Suprapubic skin (tissue), 4 donors: ENCODE data around the gene PRSS1.

Experiments
- EP300 ChIP-seq: sonication (generic); formaldehyde crosslinking; IDR thresholded peaks from one replicate; pipeline ENCODE4 v1.6.1; 2017; ENCODE audit warnings: antibody characterized with exemption
- POLR2A ChIP-seq, 2 donors: fragments of 450-650 bp; IDR thresholded peaks; one replicate each; pipeline ENCODE4 v1.6.1; 2017; ENCODE audit warnings: antibody characterized with exemption in 2 of 2, mild to moderate bottlenecking in 2 of 2, moderate library complexity in 2 of 2
- POLR2AphosphoS5 ChIP-seq, 3 donors: sonication (generic); formaldehyde crosslinking; IDR thresholded peaks; one replicate each; pipeline ENCODE4 v1.6.1; 2017; ENCODE audit warnings: antibody characterized with exemption in 3 of 3
- TF ChIP-seq, protein P1 (sequence below), 2 donors: fragments of 200-600 bp in 1 of 2; fragments of 450-650 bp in 1 of 2; sonication (generic) in 1 of 2; IDR thresholded peaks; one replicate each; pipeline ENCODE4 v1.5.1; 2016 to 2019; ENCODE audit warnings: antibody characterized with exemption in 2 of 2, mild to moderate bottlenecking in 1 of 2, moderate library complexity in 1 of 2

- TF ChIP-seq, protein P1, sequence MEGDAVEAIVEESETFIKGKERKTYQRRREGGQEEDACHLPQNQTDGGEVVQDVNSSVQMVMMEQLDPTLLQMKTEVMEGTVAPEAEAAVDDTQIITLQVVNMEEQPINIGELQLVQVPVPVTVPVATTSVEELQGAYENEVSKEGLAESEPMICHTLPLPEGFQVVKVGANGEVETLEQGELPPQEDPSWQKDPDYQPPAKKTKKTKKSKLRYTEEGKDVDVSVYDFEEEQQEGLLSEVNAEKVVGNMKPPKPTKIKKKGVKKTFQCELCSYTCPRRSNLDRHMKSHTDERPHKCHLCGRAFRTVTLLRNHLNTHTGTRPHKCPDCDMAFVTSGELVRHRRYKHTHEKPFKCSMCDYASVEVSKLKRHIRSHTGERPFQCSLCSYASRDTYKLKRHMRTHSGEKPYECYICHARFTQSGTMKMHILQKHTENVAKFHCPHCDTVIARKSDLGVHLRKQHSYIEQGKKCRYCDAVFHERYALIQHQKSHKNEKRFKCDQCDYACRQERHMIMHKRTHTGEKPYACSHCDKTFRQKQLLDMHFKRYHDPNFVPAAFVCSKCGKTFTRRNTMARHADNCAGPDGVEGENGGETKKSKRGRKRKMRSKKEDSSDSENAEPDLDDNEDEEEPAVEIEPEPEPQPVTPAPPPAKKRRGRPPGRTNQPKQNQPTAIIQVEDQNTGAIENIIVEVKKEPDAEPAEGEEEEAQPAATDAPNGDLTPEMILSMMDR (IDR thresholded peaks at IDR 0.05): no peak
- TF ChIP-seq EP300 (no peak), POLR2A (IDR thresholded peaks at IDR 0.05) (no peak), POLR2AphosphoS5 (IDR thresholded peaks at IDR 0.05) (no peak)
Observed at GRCh38 chr7:142796501-142797390, 47.5 kb downstream of the PRSS1 start.
